ENCODE measurements around the gene YY2.

GRCh38 chrX:21839334-21840192 is 16.2 kb upstream of the YY2 start, which contains the start of gene MBTPS2:
- peak in 2 of 3 experiments; percentile 11 to 20; a peak in 2 of 4 replicates for TF ChIP-seq CTCF (IDR thresholded peaks at IDR 0.05; ENCODE audit: control extremely low read depth in 1 of 3, insufficient read depth in 1 of 3, low read depth in 1 of 3, low read length in 3 of 3)
- no peak for TF ChIP-seq SUZ12 (IDR thresholded peaks at IDR 0.05; ENCODE audit: low read length)
- TF ChIP-seq KDM5A (IDR thresholded peaks at IDR 0.05; ENCODE audit: low read length), result no peak; the same call in 1 of the 2 replicates
- no peak for TF ChIP-seq NRF1 (IDR thresholded peaks at IDR 0.05; ENCODE audit: low read depth, low read length)
- TF ChIP-seq ZNF274 (IDR thresholded peaks at IDR 0.05; ENCODE audit: borderline replicate concordance, extremely low read depth, low read length), result no peak
- TF ChIP-seq GTF2F1 (IDR thresholded peaks at IDR 0.05; ENCODE audit: borderline replicate concordance, low read depth, low read length), result 0 out of 2 replicates have a peak, but pooled peaks have one; percentile 43
- no peak for TF ChIP-seq CEBPB (IDR thresholded peaks at IDR 0.05; ENCODE audit: low read depth, low read length)
- peak; percentile 87 for TF ChIP-seq POLR2AphosphoS5 (IDR thresholded peaks at IDR 0.05; ENCODE audit: low read depth, low read length)
- TF ChIP-seq EZH2 (IDR thresholded peaks at IDR 0.05; ENCODE audit: low read depth, low read length, severe bottlenecking), result no peak
- no peak; the same call in 1 of the 2 replicates for TF ChIP-seq YY1 (IDR thresholded peaks at IDR 0.05; ENCODE audit: low read depth, low read length)
- no peak for TF ChIP-seq RNF2 (IDR thresholded peaks at IDR 0.05; ENCODE audit: borderline replicate concordance, low read depth, low read length, missing control alignments, poor library complexity, severe bottlenecking)
- TF ChIP-seq ATF3 (IDR thresholded peaks at IDR 0.05; ENCODE audit: insufficient read depth, low read depth, low read length), result no peak
